Measurements from ENCODE around the gene OR52I1. TPM values are rescaled to one million over a fixed set of nuclear protein-coding genes. Genes with fewer than 3 reads are reported as not detected.

The OR52I1 gene, protein sequence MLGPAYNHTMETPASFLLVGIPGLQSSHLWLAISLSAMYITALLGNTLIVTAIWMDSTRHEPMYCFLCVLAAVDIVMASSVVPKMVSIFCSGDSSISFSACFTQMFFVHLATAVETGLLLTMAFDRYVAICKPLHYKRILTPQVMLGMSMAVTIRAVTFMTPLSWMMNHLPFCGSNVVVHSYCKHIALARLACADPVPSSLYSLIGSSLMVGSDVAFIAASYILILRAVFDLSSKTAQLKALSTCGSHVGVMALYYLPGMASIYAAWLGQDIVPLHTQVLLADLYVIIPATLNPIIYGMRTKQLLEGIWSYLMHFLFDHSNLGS
- total RNA-seq = not detected

DNA sequence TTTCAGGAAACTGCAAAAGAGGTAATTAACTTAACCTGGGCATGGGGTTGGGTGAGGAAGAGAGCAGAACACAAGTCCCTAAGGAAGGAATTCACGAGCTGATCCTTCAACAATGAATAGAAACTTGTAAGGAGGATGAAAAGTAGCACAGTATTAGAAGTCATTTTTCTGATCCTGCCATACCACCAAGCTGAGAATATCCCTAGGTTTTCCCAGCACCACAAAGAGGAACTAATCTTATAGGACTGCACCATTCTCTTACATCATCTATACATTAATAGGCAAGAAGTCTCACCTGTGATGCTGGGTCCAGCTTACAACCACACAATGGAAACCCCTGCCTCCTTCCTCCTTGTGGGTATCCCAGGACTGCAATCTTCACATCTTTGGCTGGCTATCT, at the start of gene OR52I1:
TSS of gene OR52I1 (plus strand) at position 301 of the 400 bp plus-strand sequence. CDS start at position 301, 0 bp downstream.
- DNase-seq = no peak

DNA sequence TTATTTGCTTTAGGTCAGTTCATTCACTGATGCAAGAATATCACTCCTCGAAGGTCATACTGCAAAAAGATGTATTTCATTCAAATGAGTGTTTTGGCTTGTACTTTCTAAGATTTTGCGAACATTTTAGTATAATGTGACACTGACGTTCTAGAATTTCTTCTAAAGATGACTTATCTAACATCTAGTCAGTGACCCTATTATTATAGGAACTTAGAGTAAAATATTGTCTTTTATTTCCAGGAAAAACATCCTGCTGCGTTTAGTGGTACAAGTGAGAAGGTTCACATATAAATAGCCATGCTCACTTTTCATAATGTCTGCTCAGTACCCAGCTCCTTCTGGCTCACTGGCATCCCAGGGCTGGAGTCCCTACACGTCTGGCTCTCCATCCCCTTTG, 48.9 kb upstream of the OR52I1 start, which contains the start of gene OR52M1:
TSS of gene OR52M1 (plus strand) at position 301 of the 400 bp plus-strand sequence. CDS start at position 301, 0 bp downstream.
- DNase-seq = no peak

DNA sequence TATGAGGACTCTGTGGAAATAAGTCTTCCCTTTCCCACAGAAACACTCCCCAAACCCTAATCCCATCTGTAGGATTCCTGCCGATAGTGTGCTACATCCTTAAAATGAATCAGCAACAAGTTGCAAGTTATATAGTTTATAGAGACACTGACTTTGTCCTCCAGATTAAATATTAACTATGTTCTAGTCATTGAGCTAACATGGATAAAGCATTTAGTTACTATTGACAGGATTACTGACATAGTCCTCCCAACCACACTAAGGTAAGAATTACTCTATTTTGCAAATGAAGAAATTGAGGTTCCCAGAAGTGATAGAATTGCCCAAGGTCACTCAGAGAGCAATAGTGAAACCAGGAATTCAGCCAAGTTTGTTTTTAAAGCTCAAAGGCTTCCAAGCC, 47.0 kb upstream of the OR52I1 start:
- no peak for DNase-seq

DNA sequence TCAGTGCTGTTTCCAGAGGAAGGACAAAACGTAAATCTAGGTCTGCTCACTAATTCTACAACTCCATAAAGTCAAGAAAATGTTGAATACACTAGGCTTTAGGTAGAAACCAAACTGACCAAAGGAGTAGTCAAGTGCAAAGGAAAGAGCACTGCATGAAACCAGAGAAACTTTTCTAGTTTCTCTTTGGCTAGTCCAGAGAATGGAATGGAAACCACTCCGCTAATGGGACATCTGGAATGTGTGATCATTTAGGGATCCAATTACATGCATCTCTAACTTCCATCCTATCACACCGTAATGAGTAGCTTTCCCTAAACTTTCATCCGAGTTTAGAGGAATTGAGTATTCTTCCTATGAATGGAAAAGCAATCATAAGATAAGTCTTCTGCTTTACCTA, 46.4 kb upstream of the OR52I1 start:
- DNase-seq = no peak

DNA sequence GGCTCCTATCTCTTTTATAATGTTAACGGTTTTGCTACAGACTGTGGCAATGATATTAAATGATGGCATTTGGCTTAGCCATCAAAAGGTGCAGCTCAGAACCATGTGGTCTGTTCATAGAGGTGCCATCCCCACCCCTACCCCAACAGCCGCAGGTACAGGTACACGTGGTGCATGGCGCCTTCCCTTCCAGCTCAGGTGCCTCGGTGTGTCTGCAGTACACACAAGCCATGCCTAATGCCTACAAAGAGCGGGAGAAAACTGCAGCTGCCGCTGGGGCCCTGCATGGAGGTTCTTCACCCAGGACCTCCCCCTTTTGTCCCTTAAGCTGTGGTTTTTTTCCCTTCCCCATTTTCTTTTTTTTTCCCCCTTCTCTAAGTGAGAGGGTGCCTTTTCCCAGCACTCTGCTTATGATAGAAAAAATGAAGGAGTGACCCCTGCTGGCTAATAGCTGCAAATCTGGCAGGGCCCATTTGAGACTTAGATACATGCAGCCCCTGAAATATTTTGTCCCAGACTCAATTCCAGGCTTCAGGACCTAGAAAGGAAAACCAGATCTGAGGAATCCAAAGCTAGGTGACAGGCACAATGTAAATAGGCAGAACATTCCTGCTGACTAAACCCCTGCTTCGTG, 42.4 kb upstream of the OR52I1 start:
- DNase-seq = no peak

DNA sequence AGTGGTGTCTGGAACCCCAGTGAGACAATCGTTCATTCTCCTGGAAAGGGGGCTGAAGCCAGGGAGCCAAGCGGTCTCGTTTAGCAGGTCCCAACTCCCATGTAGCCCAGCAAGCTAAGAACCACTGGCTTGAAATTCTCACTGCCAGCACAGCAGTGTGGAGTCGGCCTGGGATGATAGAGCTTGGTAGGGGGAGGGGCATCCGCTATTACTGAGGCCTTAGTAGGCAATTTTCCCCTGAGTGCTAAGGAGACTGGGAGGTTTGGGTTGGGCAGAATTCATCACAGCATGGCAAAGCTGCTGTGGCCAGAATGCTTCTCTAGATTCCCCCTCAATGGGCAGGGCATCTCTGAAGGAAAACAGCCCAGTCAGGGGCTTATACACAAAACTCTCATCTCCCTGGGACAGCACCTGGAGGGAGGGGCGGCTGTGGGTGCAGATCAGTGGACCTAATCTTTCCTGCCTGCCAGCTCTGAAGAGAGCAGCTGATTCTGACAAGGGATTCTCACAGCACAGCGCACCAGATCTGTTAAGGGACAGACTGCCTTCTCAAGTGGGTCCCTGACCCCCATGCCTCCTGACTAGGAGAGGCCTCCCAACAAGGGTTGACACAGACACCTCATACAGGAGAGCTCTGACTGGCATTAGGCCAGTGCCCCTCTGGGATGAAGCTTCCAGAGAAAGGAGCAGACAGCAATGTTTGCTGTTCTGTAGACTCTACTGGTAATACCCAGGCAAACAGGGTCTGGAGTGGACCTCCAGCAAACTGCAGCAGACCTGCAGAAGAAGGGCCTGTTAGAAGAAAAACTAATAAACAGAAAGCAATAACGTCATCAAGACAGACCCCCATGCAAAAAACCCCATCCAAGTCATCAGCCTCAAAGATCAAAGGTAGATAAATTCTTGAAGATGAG, 34.1 kb upstream of the OR52I1 start:
- DNase-seq = no peak

DNA sequence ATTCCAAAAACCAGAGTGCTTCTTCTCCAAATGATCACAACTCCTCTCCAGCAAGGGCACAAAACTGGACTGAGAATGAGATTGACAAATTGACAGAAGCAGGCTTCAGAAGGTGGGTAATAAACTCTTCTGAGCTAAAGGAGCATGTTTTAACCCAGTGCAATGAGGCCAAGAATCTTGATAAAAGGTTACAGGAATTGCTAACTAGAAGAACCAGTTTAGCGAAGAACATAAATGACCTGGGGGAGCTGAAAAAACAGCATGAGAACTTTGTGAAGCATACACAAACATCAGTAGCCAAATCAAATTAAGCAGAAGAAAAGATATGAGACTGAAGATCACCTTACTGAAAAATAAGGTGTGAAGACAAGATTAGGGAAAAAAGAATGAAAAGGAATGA, 33.4 kb upstream of the OR52I1 start:
- DNase-seq = no peak

DNA sequence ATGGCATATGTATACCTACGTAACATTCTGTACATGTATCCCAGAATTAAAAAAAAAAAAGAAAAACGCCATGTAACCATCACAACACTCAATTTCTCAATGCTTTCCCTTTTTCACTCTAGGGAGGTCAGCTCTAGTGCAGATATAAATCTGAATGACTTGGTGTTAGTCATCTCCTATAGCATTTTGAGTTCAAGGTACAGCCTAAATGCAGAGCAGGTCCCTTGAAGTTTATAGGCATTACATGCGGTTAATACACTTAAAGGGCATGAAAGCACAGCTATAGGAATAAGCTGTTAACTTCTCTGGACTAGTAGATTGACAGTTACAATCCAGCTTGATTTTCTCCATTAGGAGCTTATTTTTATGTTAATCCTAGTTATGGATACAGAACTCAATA, 28.5 kb upstream of the OR52I1 start:
- no peak for DNase-seq

DNA sequence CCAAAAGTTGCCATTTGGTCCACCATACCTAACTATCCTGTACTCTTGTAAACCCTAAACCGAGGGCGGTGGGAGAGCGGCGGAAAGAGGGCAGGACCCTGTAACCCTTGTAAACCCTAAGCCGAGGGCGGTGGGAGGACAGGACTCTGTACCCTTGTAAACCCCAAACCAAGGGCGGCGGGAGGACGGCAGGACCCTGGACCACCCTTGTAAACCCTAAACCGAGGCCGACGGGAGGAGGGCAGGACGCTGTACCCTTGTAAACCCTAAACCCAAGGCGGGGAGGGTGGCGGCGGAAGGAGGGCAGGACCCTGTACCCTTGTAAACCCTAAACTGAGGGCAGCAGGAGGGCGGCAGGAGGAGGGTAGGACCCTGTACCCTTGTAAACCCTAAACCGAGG, 24.8 kb upstream of the OR52I1 start:
- DNase-seq = no peak

DNA sequence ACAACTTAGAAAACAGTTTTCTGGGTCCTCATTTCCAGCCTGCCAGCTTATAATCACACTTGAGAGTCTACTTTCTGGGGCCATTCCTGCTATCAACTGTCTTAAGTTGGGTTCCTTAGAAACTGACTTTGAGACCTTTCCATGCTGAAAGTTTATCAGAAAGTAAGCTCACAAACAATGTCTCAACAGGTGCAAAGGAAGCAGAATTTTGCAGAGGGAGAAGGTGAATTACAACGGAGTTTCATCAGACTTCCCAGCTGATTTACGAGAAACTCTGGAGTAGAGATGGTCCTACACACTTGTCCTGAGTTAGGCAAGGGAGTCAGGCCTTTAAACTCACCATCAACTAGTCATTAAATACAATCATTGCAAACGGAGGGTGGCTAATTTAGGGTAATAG, 17.0 kb upstream of the OR52I1 start:
- DNase-seq = no peak

DNA sequence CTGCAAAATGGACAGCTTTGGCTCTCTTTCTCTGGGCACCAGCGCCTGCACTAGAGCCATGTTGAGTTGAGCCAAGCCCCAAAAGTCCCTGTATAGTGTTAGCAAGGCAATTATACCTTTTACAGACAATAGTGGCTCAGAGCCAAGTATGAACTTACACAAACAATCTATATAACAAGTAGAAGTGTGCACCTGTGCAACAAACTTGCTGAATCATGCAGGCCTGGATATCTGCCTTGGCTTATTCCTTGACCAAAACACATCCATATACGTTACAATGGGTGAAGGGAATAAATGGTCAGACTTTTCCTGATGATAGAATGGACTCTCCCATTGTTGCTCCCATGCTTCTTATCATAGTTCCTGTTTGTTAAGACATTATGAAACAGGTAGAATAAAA, 16.1 kb upstream of the OR52I1 start:
- no peak for DNase-seq

DNA sequence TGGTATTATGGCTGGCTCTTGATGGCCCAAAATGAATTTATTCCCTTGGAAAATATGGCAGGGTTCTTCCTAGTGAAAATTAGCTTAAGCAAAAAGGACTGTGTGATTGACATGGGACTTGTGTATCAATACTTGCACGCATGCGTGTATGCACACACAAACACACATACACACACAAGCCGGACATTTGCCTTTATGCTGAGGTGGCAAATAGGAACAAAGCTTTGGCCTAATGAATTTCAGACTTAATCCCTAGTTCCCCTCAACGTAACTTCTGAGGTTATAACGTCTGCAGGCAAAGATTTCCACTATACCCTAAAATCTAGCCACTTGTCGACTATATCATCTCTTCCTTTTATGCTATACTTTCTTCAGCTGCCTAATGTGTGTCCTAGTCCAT, 15.2 kb upstream of the OR52I1 start:
- no peak for DNase-seq

DNA sequence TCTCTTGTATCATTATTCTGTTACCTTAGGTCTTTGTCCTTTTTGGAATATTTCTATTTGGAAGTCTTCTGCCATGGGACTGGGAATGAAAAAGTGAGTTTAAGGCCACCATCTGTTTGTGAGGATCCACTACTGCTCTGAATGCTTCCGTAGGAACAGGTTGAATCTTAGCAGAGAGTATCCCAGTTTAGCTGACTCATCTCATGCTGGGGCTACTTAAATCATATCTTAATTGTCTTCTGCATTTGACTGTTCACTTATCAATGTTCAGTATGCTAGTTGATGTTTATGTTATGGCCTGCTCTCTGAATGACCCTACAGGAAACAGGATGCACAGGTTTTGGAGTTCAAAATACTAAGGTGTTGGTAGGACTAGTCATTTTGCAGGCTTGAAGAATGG, 13.7 kb upstream of the OR52I1 start:
- DNase-seq = no peak

DNA sequence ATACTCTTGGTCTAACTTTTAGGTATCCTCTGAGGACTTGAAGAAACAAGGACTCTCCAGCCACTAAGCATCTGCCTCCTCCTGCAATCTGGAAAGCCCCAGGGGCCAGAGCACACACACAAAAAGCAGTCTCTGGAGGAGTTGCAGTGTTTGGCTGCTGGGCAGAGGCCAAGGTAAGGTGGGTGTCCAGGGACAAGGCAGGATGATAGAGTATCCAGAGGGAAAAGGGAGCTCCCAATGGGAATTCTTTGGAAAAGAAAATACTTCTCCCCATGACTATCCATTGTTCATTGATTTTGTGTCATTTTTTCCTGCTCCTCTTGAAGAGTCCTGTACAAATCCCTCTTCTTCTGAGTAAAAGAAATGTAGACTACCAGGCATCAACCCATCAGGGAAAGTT, 12.4 kb upstream of the OR52I1 start, which contains the start of gene OR52I2:
TSS of gene OR52I2 (plus strand) at position 301 of the 400 bp plus-strand sequence.
- DNase-seq = no peak

DNA sequence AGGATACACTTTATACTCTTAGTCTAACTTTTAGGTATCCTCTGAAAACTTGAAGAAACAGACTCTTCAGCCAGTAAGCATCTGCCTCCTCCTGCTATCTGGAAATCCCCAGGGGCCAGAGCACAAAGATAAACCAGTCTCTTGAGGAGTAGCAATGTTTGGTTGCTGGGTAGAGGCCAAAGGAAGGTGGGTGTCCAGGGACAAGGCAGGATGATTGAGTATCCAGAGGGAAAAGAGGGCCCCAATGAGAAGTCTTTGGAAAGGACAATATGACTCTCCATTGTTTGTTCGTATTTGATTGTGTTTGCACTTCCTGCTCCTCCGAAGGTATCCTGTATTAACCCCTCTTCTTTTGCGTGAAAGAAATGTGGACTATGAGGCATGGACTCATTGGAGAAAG, 4.8 kb upstream of the OR52I1 start:
- no peak for DNase-seq

DNA sequence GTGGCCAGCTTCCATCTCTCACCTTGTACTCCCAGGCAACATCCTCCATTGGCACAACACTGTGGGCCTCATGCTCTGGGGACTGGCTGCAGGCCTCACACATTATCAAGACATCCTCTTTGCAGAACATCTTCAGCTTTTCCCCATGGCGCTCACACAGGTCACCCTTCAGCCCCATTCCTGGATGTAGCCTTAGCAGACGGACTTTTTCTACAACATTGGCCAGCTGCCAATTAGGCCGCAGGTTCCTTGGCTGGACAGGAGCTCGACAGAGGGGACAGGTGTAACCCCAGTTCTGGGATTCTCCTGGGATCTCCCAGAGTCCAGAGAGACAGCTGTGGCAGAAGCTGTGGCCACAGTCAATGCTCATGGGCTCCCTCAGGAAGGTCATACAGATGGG, 11.2 kb downstream of the OR52I1 start:
- no peak for DNase-seq

DNA sequence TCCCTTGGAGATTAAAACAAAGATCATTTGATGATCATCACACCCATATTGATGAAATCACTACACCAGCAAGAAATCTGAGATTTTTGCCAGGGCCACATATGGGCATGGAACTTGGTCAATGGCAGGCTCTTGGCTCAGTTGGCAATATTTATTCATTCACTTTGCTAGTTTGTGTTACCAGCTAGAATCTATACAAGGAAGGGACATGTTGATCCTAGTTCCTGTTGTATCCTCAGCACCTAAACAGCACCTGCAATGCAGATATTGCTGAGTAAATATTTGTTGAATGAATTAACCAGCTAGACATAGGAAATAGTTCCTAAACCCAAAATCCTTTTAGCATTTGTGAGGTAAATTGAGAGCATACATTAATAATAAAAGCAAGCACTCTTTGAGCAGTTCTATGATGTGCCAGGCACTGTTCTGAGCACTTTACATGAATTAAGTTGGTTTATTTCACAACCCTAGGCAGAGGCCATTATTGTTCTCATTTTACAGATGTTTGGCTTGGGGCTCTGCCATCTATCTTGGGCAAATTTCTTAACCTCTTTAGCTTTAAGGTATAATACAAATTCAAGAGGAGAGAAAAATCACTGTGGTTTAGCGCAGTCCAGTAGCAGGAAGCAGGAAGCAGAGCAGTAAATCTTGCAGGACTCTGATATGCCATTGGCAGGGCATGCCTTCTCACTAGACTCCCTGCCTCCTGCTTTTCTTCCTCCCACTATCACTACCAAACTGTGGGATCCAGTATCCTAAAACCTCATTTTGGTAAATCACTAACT, 12.6 kb downstream of the OR52I1 start:
- no peak for DNase-seq

DNA sequence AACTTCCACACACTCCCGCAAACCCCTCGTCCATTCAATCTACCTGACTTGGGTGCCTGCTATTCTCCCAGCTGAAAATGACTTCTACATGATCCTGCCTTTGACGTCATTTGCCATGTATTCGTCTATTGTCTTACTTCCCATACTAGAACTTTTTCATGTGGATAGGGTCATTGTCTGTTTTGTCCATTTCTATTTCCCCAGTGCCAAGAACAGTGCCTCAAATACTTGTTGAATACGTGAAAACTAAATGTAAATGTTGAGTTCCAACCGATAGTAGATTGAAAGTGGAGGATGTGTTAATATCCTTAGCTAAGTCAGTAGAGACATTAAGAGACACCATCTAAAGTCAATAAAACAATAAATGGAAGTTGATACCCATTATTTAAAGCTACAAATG, 13.3 kb downstream of the OR52I1 start:
- DNase-seq = no peak

DNA sequence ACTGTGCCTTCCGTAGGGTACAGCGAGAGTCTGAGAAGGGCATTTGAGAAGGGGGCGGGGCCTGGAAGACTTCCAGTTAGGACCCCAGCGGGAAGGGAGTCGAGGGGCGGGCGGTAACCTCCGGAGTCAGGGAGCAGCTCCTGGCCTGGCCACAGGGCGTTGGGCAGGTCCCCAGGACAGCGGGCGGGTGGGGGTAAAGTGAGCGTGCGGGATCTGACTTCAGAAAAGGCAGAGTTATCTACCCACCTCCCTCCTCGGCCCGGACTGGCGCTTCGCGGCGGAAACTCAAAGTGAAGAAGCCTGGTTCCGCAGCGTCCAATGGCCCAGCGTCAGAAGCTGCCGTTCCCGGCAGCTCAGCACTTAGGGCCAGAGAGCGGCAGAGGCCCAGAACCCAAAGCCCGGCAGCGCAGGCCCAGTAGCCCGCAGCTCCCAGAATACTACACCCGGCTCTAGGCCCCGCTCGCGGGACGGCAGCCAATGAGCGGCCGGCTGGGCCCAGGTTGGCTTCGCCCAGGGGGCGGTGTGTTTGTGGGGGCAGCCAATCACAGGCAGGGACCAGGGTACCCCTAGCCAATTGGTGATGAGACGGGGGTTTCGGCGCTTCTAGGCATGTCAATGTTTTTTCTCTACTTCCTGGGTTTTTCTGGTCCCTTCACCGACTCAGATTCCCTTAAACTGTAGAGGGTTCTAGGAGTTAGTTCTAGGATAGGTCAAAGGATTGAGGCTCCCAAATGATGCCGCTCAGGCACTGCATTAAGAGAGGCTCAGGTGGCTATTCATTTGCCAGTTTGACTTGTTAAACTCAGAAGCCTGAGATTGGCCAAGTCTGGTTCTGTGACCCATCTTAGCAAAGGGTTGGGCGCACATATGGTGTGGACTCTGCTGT, 14.2 kb downstream of the OR52I1 start, which contains the start of gene TRIM68:
TSS of gene TRIM68 (minus strand) at position 451 of the 886 bp plus-strand sequence. CDS start 2,727 bp downstream, outside the sequence.
- DNase-seq = peak; percentile 91

DNA sequence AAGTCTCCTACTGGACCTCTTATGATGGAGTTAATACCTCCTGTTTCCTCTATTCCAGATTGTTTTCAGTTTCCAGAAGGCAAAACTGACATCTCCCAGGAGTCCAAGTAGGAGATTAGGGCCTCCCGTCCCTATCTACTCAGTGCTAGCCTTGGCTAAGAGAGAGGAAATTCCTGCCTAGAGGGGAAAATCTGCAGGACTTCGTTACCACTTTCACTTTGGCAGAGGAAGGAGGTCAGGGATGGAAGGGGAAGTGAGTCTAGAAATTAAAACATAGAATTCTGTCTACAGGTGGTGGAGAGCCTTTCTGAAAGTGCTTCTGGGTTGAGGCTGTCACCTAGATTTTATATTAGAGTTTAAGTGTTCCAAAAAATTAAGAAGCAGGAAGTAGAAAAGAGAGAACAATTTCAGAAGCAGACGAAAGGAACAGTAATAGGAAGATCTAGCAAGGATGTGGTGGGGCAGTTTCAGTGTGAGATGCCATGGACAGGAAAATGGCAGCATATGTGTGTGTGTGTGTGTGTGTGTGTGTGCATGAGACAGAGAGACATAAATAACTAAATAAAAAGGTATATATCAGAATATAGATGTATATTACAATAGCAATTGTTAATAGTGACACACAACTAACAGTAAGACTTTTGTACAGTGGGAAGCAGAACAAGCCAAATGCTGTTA, 16.6 kb downstream of the OR52I1 start:
- no peak for DNase-seq
